Activated CD4-positive, alpha-beta T cell treated with anti-CD3 and anti-CD28 coated beads, Interleukin-2, amount 10 ng/mL, durations not matched to agents 24 days and 14 days (primary cell): ENCODE data around the gene KDM5C. TPM values are rescaled to one million over a fixed set of nuclear protein-coding genes. Genes with fewer than 3 reads are reported as not detected.

Experiments
- DNase-seq: peaks from one replicate; pipeline ENCODE4 v3.0.0; 2022
- H3K27ac Mint-ChIP-seq: one replicate; pipeline ENCODE4 v1.8.0; 2022; ENCODE audit warnings: mild to moderate bottlenecking, mixed read lengths
- H3K27me3 Mint-ChIP-seq: one replicate; pipeline ENCODE4 v1.8.0; 2022; ENCODE audit warnings: mixed read lengths
- H3K36me3 Mint-ChIP-seq: one replicate; pipeline ENCODE4 v1.8.0; 2022; ENCODE audit warnings: low read depth, mild to moderate bottlenecking, mixed read lengths
- H3K4me1 Mint-ChIP-seq: one replicate; pipeline ENCODE4 v1.8.0; 2021; ENCODE audit warnings: mixed read lengths
- H3K4me3 Mint-ChIP-seq: one replicate; pipeline ENCODE4 v1.8.0; 2022; ENCODE audit warnings: mild to moderate bottlenecking, moderate library complexity, mixed read lengths
- H3K9me3 Mint-ChIP-seq: one replicate; pipeline ENCODE4 v1.8.0; 2021; ENCODE audit warnings: mixed read lengths
- intact Hi-C: fragments of 100-400 bp; cut with micrococcal nuclease; formaldehyde crosslinking; loops from one replicate; pipeline ENCODE4 v1.15.1; 2023
- total RNA-seq: library from RNA; stranded (reverse); gene quantifications from 2 replicates; pipeline ENCODE4 v1.2.3, GENCODE V29; 2022

KDM5C gene
- total RNA-seq, 1 donor from 2014 or later, result 119 TPM

DNA sequence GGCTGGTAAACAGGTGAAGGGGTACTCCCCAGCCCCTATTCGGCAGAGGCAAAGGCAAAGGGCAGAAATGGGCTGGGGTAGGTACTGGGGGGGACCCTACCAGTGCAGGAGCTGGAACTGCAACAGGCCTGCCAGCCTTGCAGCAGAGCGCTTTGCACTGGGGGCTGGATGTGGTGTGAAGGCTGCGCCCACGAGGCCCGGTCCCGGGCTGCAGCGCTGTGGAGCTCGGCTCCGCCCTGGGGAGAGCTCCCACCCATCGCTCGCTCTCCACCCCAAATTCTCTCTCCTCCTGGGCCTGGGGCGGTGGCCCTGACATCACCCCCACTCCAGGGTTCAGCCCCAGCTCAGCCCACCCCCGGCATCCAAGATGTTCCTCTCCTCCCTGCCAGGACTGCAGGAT lies 32.2 kb upstream of the KDM5C start:
- no peak overlapping the region for H3K4me3 Mint-ChIP-seq
- no peaks in the 10 kb centered on the region for H3K36me3 Mint-ChIP-seq
- H3K9me3 Mint-ChIP-seq, result no peaks in the 10 kb centered on the region
- intact Hi-C loops, result no loop called here
- no peak for DNase-seq
- peaks cover 9% of the 10 kb centered on the region for H3K27me3 Mint-ChIP-seq
- H3K27ac Mint-ChIP-seq, result no peak overlapping the region
- peaks cover 9% of the 10 kb centered on the region for H3K4me1 Mint-ChIP-seq

DNA sequence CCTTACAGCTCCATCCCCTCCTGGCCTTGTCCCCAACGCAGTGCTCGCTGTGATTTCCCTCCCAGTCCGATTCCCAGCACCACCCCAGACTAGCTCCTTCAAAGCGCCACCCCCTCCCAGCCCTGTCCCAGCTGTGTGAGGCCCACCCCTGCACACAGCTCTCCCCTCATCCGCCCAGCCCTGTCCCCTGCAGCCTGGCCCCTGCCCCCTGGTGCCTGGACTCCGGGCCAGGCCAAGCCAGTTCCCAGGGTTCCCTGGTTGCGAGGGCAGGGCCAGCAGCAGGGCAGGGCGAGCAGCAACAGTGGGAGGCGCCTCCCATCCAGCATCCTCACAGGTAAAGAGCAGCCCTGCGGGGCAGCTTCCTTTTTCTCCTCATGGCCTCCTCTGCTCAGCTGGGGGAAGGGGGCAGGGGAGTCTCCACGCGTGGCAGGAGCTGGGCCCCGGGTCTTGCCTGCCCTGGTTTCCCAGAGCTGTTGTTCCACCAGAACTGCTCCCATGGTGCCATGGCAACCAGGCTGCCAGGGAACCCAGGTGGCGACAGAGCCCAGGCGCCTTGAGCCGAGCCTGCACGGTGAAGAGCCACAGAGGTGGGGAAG lies 31.5 kb upstream of the KDM5C start:
- Mint-ChIP-seq H3K4me1 (peaks cover 3% of the 10 kb centered on the region), H3K27me3 (peaks cover 5% of the 10 kb centered on the region), H3K36me3 (no peaks in the 10 kb centered on the region), H3K4me3 (no peak overlapping the region), H3K27ac (no peak overlapping the region), H3K9me3 (no peaks in the 10 kb centered on the region)
- no peak for DNase-seq
- intact Hi-C loops, result no loop called here

DNA sequence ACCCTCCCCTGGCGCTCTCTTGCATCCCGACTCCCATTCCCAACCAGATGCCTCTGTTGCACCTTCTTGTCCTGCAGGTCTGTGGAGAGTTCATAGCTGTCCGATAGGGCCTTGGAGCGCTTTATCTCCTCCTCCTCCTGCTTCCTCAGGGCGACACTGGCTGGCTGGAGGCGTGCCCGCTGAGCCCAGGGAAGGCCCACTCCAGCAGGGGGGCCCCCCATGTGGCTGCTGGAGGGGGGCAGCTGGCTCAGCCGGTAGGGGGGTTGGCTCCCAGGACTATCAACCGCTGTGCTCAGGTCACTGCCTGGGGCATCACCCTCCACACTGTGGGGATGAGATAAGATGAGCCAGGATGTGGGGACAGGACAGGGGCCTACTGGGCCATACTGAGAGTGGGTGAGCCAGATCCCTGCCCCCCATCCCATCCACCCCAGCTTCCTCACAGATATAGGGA lies 30.8 kb upstream of the KDM5C start:
- no peaks in the 10 kb centered on the region for H3K4me1 Mint-ChIP-seq
- no peaks in the 10 kb centered on the region for H3K36me3 Mint-ChIP-seq
- H3K27me3 Mint-ChIP-seq, result peaks cover 5% of the 10 kb centered on the region
- H3K4me3 Mint-ChIP-seq, result no peak overlapping the region
- H3K9me3 Mint-ChIP-seq, result no peaks in the 10 kb centered on the region
- intact Hi-C loops, result no loop called here
- no peak overlapping the region for H3K27ac Mint-ChIP-seq
- no peak for DNase-seq

DNA sequence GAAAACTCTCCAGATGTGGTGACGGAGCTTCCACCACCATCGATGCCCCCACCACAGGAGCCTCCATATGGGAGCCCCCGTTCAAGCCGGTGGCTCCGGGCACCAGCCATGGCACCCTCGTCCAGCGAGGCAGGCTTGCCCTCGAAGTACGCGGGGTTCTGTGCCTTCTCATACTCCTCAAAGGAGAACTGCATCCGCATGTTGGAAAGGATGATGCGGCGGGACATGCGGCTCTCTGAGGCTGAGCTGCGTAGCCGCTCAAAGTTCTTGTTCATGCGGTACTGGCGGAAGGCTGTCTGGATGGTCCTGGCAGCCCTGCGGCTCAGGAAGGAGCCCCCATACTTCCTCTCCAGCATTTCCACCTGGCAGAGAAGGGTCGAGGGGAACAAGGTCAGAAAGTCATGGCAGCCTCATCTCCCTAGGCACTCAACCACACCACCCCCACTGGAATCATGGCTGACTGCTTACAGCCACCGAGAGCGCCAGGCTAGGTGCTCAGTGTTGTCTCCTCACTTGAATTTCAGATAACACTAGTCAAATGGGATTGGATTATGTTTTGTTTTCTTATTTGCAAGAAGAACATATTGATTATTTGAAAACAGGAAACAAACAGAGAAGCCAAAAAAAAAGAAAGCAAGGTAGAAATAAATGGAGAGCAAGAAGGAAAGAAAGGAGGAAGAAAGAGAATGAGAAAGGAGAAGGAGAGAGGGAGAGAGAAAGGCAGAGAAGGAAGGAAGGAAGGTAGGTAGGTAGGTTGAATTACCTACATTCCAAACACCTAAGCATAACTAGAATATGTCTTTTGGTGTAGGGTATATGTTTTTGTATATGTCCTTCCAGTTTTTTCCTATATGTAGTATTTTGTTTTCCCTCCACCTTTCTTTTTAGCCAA lies 29.8 kb upstream of the KDM5C start:
- intact Hi-C loops, result no loop called here
- H3K36me3 Mint-ChIP-seq, result no peaks in the 10 kb centered on the region

DNA sequence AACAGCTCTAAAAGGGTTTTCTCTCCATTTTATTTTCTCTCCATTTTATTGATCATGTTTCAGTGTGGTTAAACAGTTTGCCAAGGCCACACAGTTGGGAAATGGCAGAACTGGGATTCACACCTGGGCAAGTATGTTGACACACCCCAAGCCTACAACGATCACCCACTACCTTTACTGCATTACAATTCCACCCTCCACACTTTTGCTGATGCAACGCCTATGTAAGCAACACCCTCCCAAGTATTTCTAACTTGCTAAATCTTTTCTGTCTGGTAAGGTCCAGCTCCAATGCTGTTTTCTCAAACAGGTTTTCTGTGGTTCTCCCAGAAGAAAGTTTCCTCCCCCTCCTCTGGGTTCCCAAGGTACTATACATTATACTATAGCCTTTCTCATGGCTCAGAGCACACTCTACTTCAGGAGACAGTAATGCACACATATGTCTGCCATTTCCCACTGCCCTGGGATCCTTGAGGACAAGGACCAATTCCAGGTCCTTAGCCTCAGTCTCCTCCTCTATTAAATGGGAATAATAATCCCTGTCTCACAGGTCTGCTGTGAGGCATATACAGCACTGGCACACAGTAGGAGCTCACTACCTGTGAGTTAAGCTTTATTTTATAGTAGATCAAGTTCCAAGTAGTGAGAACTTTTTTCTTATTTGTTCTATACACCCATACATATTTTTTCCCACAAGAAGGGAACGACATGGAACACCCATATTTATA lies 28.4 kb upstream of the KDM5C start:
- no peaks in the 10 kb centered on the region for H3K4me1 Mint-ChIP-seq
- no peak for DNase-seq
- H3K36me3 Mint-ChIP-seq, result no peaks in the 10 kb centered on the region
- H3K4me3 Mint-ChIP-seq, result no peak overlapping the region
- H3K27me3 Mint-ChIP-seq, result peaks cover 2% of the 10 kb centered on the region
- H3K27ac Mint-ChIP-seq, result no peak overlapping the region
- H3K9me3 Mint-ChIP-seq, result no peaks in the 10 kb centered on the region
- intact Hi-C loops, result no loop called here

More for the DNA sequence above, 29.8 kb upstream of the KDM5C start:
- Mint-ChIP-seq H3K4me1 (no peaks in the 10 kb centered on the region), H3K4me3 (no peak overlapping the region), H3K27me3 (peaks cover 3% of the 10 kb centered on the region), H3K27ac (no peak overlapping the region), H3K9me3 (no peaks in the 10 kb centered on the region)
- DNase-seq, result no peak

DNA sequence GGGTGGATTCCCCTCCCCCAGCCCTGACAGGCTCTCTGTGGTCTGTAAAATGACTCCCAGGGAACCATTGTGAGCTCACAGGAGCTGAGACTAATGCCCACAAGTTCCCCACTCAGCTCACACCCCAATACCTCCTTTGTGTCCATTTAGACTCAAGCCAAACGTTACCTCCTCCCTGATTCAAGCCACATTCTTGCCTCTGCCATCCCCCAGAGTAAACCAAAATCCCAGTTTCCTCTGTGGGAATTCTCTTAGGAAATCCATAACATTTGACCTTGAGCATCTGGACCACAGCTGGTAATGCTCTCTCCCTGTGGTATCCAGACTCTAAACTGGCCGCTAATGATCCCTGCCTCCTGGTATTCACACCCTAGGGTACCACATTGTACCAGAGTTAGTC lies 26.3 kb upstream of the KDM5C start:
- intact Hi-C loops, result no loop called here
- peaks cover 2% of the 10 kb centered on the region for H3K27me3 Mint-ChIP-seq
- no peak for DNase-seq
- H3K9me3 Mint-ChIP-seq, result no peaks in the 10 kb centered on the region
- H3K36me3 Mint-ChIP-seq, result no peaks in the 10 kb centered on the region
- H3K4me1 Mint-ChIP-seq, result no peaks in the 10 kb centered on the region
- no peak overlapping the region for H3K27ac Mint-ChIP-seq
- H3K4me3 Mint-ChIP-seq, result no peak overlapping the region

DNA sequence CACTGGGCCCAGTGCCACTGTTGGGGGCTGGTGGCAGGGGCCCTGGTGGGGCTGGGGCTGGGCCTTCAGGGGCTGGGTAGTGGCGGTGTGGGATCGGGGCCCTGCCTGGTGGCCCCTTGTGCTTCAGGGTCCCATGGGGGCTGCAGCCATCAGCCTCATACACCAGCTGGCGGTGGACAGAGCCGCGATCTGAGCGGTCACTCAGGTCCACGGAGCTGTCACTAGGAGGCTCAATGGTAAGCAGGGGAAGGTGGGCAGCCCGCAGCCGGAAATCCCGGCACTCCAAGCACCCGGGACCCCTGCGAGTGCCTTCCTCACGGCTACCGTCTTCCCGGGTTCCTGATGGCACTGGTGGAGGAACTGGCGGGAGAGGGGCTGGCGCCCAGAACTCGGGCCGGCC lies 25.5 kb upstream of the KDM5C start:
- intact Hi-C loops, result no loop called here
- no peak for DNase-seq
- no peak overlapping the region for H3K4me3 Mint-ChIP-seq
- H3K27me3 Mint-ChIP-seq, result peaks cover 2% of the 10 kb centered on the region
- H3K36me3 Mint-ChIP-seq, result no peaks in the 10 kb centered on the region
- H3K4me1 Mint-ChIP-seq, result no peaks in the 10 kb centered on the region
- H3K9me3 Mint-ChIP-seq, result no peaks in the 10 kb centered on the region
- no peak overlapping the region for H3K27ac Mint-ChIP-seq

DNA sequence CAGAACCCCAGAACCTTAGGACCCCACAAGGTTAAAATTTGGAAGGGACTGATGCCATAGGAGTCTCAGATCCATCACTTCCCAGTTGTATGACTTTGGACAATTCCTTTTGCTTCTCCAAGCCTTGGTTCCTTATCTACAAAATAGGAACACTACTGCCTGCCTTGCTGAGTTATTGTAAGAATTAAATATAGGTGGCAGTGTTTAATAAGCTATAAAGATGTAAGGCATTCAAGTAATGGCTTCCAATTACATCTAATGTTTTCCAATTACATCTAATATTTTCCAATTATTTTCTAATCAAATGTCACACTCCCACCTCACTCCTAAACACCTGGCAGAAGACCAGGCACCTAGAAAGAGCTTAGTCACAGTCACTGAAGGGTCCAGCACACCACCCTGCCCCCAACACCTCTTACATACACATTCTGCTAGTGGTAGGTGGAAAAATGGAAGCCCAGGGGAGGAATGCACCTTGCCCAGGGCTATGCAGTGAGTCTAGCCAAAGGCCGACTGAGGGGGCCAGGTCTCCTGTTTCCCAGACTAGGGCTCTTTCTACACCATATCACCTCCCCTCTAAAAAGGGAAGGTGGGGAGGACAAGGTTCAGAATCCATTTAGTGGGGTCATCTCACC lies 24.5 kb upstream of the KDM5C start:
- H3K27ac Mint-ChIP-seq, result no peak overlapping the region
- no peaks in the 10 kb centered on the region for H3K36me3 Mint-ChIP-seq
- H3K4me1 Mint-ChIP-seq, result no peaks in the 10 kb centered on the region
- H3K27me3 Mint-ChIP-seq, result peaks cover 2% of the 10 kb centered on the region
- no peaks in the 10 kb centered on the region for H3K9me3 Mint-ChIP-seq
- no peak overlapping the region for H3K4me3 Mint-ChIP-seq
- no peak for DNase-seq
- intact Hi-C loops, result no loop called here

DNA sequence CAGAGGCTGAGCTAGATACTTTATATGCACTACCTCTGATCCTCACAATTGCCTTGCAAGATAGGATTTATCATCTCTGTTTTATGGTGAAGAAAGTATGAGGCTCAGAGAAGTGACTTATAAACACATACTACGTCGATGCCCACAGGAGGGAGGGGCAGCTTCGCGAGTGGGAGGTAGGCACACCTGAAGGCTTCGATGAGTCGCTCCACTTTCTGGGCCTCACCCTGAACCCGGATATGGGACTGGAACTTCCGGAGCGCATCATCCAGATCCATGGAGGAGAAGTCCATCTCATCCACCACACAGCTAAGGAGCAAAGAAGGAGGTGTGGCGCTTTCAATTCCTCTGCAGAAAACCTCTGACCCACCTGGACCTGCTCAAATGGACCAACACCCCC lies 22.9 kb upstream of the KDM5C start:
- H3K27ac Mint-ChIP-seq, result no peak overlapping the region
- H3K27me3 Mint-ChIP-seq, result peaks cover 2% of the 10 kb centered on the region
- no peak overlapping the region for H3K4me3 Mint-ChIP-seq
- no peaks in the 10 kb centered on the region for H3K36me3 Mint-ChIP-seq
- DNase-seq, result no peak
- no peaks in the 10 kb centered on the region for H3K9me3 Mint-ChIP-seq
- intact Hi-C loops, result no loop called here
- no peaks in the 10 kb centered on the region for H3K4me1 Mint-ChIP-seq

DNA sequence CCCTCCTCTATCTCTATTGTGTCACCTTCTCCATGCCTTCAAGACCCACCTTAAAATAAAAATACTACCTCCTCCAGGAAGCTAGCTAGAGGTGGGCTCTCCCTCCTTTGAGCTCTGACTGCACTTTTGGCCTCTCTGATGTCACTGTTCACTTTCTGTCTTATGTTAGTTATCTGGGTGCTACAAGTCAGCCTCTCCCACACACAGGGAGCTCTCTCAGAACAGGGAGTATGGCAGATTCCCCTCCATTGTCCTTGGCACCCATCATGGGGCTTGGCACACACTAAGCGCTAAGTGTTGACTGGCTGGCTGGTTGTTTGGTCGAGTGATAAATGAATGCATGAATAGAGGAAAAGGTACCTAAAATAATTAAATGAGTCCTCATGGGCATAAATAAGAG lies 21.2 kb upstream of the KDM5C start:
- no peaks in the 10 kb centered on the region for H3K27me3 Mint-ChIP-seq
- H3K27ac Mint-ChIP-seq, result no peak overlapping the region
- H3K9me3 Mint-ChIP-seq, result no peaks in the 10 kb centered on the region
- intact Hi-C loops, result no loop called here
- no peak overlapping the region for H3K4me3 Mint-ChIP-seq
- H3K36me3 Mint-ChIP-seq, result no peaks in the 10 kb centered on the region
- no peak for DNase-seq
- H3K4me1 Mint-ChIP-seq, result no peaks in the 10 kb centered on the region

DNA sequence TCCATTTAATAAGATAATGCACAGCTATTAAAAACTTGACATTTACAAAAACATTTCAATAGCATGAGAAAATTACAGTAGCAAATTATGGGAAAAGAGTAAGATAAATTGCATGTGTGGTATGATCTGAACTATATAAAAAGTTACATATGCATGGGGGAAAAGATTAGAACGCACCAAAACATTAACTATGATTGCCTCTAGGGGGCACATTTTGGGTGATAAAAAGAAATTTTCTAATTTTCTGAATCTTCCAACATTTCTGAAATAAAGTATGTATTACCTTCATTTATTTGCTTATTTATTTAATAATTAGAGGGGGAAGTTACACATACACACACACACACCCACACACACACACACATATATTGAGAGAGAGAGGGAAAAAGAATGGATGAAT lies 19.6 kb upstream of the KDM5C start:
- no peaks in the 10 kb centered on the region for H3K36me3 Mint-ChIP-seq
- H3K27me3 Mint-ChIP-seq, result no peaks in the 10 kb centered on the region
- H3K27ac Mint-ChIP-seq, result no peak overlapping the region
- H3K4me3 Mint-ChIP-seq, result no peak overlapping the region
- H3K4me1 Mint-ChIP-seq, result no peaks in the 10 kb centered on the region
- intact Hi-C loops, result no loop called here
- no peak for DNase-seq
- no peaks in the 10 kb centered on the region for H3K9me3 Mint-ChIP-seq

DNA sequence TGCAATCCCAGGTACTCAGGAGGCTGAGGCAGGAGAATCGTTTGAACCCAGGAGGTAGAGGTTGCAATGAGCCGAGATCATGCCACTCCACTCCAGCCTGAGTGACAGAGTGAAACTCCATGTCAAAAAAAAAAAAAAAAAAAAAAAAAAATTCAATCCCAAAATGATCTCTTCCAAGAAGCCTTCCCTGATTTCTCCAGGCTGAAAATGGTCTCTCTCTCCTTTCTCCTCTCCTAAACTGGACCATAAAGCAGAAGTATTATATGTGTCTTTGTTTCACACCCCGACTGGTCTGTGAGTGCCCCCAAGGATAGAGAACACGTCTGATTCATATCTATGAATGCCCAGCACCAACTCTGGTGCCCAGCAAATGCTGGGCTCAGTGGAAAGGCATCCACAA lies 17.3 kb upstream of the KDM5C start:
- intact Hi-C loops, result no loop called here
- Mint-ChIP-seq H3K27ac (no peak overlapping the region), H3K4me1 (peaks cover 4% of the 10 kb centered on the region), H3K4me3 (no peak overlapping the region), H3K27me3 (no peaks in the 10 kb centered on the region), H3K9me3 (no peaks in the 10 kb centered on the region), H3K36me3 (no peaks in the 10 kb centered on the region)
- DNase-seq, result no peak

DNA sequence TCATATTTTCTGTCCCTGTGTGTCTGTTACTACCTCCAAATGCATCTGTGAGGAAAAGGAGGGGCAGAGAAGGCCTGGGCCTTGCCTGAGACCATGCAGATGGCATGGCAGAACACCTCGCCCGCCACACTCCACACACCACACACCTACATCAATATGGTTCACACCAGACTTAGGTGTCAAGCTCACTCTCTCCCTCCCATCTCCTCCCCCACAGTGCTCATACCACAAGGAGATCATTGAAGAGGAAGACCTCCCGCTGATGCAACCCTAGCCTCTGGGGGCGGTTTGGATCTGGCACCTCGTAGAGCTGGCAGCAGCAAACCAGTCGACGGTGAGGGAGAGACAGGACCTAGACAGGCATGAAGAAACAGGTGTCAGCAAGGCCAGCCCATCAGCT lies 16.6 kb upstream of the KDM5C start:
- H3K27ac Mint-ChIP-seq, result no peak overlapping the region
- H3K36me3 Mint-ChIP-seq, result no peaks in the 10 kb centered on the region
- H3K27me3 Mint-ChIP-seq, result no peaks in the 10 kb centered on the region
- H3K9me3 Mint-ChIP-seq, result no peaks in the 10 kb centered on the region
- intact Hi-C loops, result no loop called here
- DNase-seq, result no peak
- peaks cover 4% of the 10 kb centered on the region for H3K4me1 Mint-ChIP-seq
- no peak overlapping the region for H3K4me3 Mint-ChIP-seq

DNA sequence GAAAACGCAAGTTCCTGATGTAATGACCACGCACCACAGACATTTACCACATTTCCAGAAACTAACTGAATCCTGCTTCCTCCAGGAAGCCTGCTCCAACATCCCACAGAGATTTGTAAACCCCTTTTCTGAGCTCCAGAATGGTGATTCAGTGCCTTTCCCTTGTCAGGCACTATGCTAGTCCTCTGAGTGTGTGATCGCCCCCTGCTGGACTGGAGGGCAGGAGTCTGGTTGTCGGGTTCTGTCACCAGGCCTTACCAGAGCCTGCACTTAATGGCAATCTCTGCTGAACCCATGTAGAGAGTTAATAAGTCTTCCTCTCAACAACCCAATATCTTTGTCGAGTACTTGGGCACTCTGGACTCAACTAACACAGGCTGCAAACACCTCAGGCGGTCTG lies 14.5 kb upstream of the KDM5C start:
- no peak overlapping the region for H3K4me3 Mint-ChIP-seq
- H3K27me3 Mint-ChIP-seq, result no peaks in the 10 kb centered on the region
- H3K27ac Mint-ChIP-seq, result no peak overlapping the region
- DNase-seq, result peak; percentile 63
- H3K9me3 Mint-ChIP-seq, result no peaks in the 10 kb centered on the region
- H3K36me3 Mint-ChIP-seq, result no peaks in the 10 kb centered on the region
- peaks cover 4% of the 10 kb centered on the region for H3K4me1 Mint-ChIP-seq
- intact Hi-C loops, result no loop called here
